Stimulated activated CD4-positive, alpha-beta T cell treated with anti-CD3 and anti-CD28 coated beads, Interleukin-15, amount 100 ng/mL, for 48 hours (primary cell): ENCODE data around the gene DMRT1.
A peak's percentile ranks its signal among the peaks of the same experiment; 100 is the strongest.
"Not testable (repeated sequence)": the region's sequence is repeated elsewhere in the genome, so short reads cannot be mapped to it uniquely, and the experiment has no call there.

ENCODE experiments used
- DNase-seq, 2 donors: peaks; one replicate each; pipeline ENCODE4 v3.0.0-alpha.2; 2020; ENCODE audit warnings: low read depth in 2 of 2

The DMRT1 gene

GRCh38 chr9:995781-996180, 154.3 kb downstream of the DMRT1 start:
- no peak for DNase-seq

GRCh38 chr9:998299-999110, 157.0 kb downstream of the DMRT1 start:
- not testable (repeated sequence) for DNase-seq

DNA sequence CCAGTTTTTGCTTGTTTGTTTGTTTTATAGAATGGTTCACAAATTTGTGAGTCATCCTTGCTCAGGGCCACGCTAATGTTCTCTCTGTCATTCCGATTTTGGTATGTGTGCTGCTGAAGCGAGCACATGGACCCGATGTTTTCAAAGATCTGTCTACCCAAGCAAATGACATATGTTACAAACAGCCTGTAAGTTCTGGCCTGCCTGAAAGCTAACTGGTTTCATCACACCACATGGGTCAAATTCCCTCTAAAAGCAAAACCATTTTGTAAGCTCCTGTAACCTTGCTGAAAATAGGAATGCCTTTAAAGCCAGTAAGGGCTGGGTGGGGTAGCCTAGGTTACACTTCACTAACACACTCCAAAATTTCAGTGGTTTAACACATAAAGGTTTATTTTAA, 160.3 kb downstream of the DMRT1 start:
- DNase-seq: no peak

GRCh38 chr9:1002678-1003077, 161.2 kb downstream of the DMRT1 start:
- no peak for DNase-seq

DNA sequence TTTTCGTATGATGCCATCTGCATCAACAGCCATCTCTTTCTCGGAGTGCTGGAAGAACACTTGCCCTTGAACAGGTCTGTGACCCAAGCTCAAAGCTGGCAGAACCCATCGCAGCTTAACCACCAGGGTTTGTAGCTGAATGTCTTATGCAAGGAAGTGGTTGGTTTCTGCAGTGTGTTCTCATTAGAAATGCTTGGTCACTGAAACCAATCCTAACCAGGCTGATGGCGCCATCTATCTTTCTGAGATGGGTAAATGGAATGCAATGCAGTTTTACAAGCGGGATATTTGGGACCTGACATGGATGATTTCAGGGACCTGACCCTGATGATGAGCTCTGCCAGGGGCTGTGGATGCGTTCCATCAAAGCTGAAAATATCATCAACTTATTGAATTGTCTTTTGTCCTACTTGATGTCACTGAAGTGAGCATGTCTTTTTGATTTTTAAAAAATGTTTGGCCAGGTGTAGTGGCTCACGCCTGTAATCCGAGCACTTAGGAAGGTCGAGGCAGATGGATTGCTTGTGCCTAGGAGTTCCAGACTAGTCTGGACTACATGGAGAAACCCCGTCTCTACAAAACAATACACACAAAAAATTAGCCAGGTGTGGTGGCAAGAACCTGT, 163.7 kb downstream of the DMRT1 start:
- DNase-seq: no peak

GRCh38 chr9:1007312-1007711, 165.8 kb downstream of the DMRT1 start:
- DNase-seq: no peak

- no peak for DNase-seq
These were observed 166.7 kb downstream of the DMRT1 start for GRCh38 chr9:1008216-1008615.

DNA sequence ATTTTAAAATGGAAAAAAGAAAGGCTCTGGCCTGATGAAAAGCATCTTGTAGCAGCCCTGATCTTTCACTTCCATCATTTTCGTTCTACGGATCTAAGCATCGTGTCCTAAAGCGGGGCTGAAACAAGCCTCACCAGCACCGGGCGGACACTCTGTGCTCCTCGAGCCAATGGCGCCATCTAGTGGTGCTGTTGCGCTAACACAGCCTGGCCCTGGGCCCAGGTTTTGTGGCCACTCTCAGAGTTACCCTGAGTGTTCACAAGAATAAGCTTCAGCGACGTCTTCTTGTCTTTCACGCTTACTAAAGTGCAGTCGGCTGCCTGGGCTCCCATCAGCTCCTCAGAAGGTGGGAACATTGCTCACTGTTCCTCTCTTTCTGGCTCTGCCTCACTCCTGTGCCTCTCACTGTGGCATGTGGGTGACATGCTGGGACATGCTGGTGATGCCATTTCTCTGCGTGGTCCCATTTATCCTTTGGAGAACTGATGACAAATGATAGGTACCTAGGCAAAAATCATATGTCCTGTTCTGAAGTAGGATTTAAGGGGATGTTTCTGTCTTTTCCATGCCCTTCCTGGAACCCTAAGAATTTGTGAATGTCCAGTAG, 167.7 kb downstream of the DMRT1 start:
- peak; percentile 62 to 64 for DNase-seq

- DNase-seq: no peak
These were observed 171.5 kb downstream of the DMRT1 start for GRCh38 chr9:1013021-1013420.

DNA sequence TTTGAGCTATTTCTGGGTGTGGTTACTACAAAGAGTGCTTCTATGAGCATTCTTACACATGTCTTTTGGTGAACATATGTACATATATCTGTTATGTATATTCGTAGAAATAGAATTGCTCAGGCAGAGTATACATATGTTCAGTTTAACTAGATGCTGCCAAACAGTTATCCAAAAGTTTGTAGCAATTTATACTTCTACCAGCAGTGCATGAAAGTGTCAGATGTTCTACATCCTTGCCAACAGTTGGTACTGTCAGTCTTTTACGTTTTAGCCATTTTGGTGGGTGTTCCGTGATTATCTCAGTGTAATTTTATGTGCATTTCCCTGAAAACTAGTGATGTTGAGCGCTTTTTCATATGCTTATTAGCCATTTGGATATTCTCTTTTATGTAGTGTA, 172.7 kb downstream of the DMRT1 start:
- DNase-seq: no peak

- no peak for DNase-seq
These were observed 173.1 kb downstream of the DMRT1 start for GRCh38 chr9:1014640-1015039.

DNA sequence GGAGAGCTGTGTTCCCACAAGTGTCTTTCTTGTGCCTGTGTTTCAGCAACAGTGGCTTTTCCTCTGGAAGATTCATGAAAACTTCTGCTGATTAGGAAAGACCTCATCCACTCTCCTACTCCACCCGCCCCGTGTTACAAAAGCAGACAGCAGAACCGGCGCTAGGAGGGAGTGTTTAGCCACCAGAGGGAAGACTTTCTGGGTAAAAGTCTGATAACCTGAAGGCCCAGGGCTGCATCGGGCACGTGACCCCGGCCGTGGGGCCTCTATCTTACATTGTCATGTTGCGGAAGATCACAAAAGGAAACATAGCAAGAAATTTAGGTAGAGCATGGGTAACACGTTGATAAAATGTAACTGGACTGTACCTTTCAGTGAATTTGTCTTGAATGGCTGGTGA, 176.6 kb downstream of the DMRT1 start:
- DNase-seq: no peak
